SK-N-SH treated with all-trans-retinoic acid at 6 μM for 48 hours (cell line): ENCODE results near the gene SLC5A8.

Experiments
- ATAC-seq: fragments of 200-7000 bp; cut with Tn5 transposase; 3 replicates; pipeline ENCODE4 v1.9.1; 2020; ENCODE audit warnings: mild to moderate bottlenecking, moderate library complexity
- BACH2 ChIP-seq: fragments of 250-450 bp; sonication (Bioruptor Pico); IDR thresholded peaks from 2 replicates; pipeline ENCODE4 v1.9.0; 2021; ENCODE audit warnings: mild to moderate bottlenecking, borderline replicate concordance
- CREB5 ChIP-seq: fragments of 250-450 bp; sonication (Bioruptor Pico); IDR thresholded peaks from 2 replicates; pipeline ENCODE4 v1.5.1; 2020; ENCODE audit warnings: low read depth, mild to moderate bottlenecking, moderate library complexity
- CSDC2 ChIP-seq: fragments of 250-450 bp; sonication (Bioruptor Pico); IDR thresholded peaks from 2 replicates; pipeline ENCODE4 v1.5.0; 2020; ENCODE audit warnings: mild to moderate bottlenecking, moderate library complexity
- ESRRG ChIP-seq: fragments of 250-450 bp; sonication (Bioruptor Pico); IDR thresholded peaks from 2 replicates; pipeline ENCODE4 v1.6.1; 2021; ENCODE audit warnings: mild to moderate bottlenecking
- GLIS3 ChIP-seq: fragments of 250-450 bp; sonication (Bioruptor Pico); IDR thresholded peaks from 2 replicates; pipeline ENCODE4 v1.5.0; 2020; ENCODE audit warnings: mild to moderate bottlenecking, moderate library complexity
- ISL1 ChIP-seq: fragments of 250-450 bp; sonication (Bioruptor Pico); IDR thresholded peaks from 2 replicates; pipeline ENCODE4 v2.1.2; 2022; ENCODE audit warnings: mild to moderate bottlenecking, moderate library complexity
- OSR1 ChIP-seq: fragments of 250-450 bp; sonication (Bioruptor Pico); IDR thresholded peaks from 2 replicates; pipeline ENCODE4 v1.8.0; 2022; ENCODE audit warnings: moderate library complexity, mild to moderate bottlenecking, inconsistent platforms
- PATZ1 ChIP-seq: fragments of 250-450 bp; sonication (Bioruptor Pico); IDR thresholded peaks from 2 replicates; pipeline ENCODE4 v1.8.0; 2020; ENCODE audit warnings: mild to moderate bottlenecking, moderate library complexity, borderline replicate concordance
- PPARA ChIP-seq: fragments of 250-450 bp; sonication (Bioruptor Pico); IDR thresholded peaks from 2 replicates; pipeline ENCODE4 v1.5.0; 2020; ENCODE audit warnings: mild to moderate bottlenecking, borderline replicate concordance
- RARB ChIP-seq: fragments of 250-450 bp; sonication (Bioruptor Pico); IDR thresholded peaks from 2 replicates; pipeline ENCODE4 v1.8.0; 2021; ENCODE audit warnings: mild to moderate bottlenecking, moderate library complexity
- SNAI2 ChIP-seq: fragments of 250-450 bp; sonication (Bioruptor Pico); IDR thresholded peaks from 2 replicates; pipeline ENCODE4 v1.5.0; 2020; ENCODE audit warnings: mild to moderate bottlenecking, moderate library complexity
- TOX ChIP-seq: fragments of 250-450 bp; sonication (Bioruptor Pico); IDR thresholded peaks from 2 replicates; pipeline ENCODE4 v1.8.0; 2021; ENCODE audit warnings: mild to moderate bottlenecking, moderate library complexity, borderline replicate concordance
- ZC3H10 ChIP-seq: fragments of 250-450 bp; sonication (Bioruptor Pico); IDR thresholded peaks from 2 replicates; pipeline ENCODE4 v1.5.1; 2021; ENCODE audit warnings: mild to moderate bottlenecking, moderate library complexity
- ZFP3 ChIP-seq: fragments of 250-450 bp; sonication (Bioruptor Pico); IDR thresholded peaks from 2 replicates; pipeline ENCODE4 v1.5.0; 2020; ENCODE audit warnings: mild to moderate bottlenecking, moderate library complexity
- ZFP30 ChIP-seq: fragments of 450-650 bp; formaldehyde crosslinking; IDR thresholded peaks from 2 replicates; pipeline ENCODE4 v1.5.0; 2022; ENCODE audit warnings: mild to moderate bottlenecking, moderate library complexity
- ZNF565 ChIP-seq: fragments of 450-650 bp; formaldehyde crosslinking; conservative IDR thresholded peaks from 2 replicates; pipeline ENCODE4 v1.5.0; 2020; ENCODE audit warnings: low read depth, mild to moderate bottlenecking, moderate library complexity
- ZNF70 ChIP-seq: fragments of 450-650 bp; formaldehyde crosslinking; IDR thresholded peaks from 2 replicates; pipeline ENCODE4 v1.5.0; 2020; ENCODE audit warnings: mild to moderate bottlenecking, moderate library complexity
- ZNF8 ChIP-seq: fragments of 450-650 bp; formaldehyde crosslinking; IDR thresholded peaks from 2 replicates; pipeline ENCODE4 v1.5.0; 2020; ENCODE audit warnings: mild to moderate bottlenecking, moderate library complexity
- TF ChIP-seq, protein P1 (sequence below): fragments of 250-450 bp; sonication (Bioruptor Pico); IDR thresholded peaks from 2 replicates; pipeline ENCODE4 v1.8.0; 2021; ENCODE audit warnings: low read depth, mild to moderate bottlenecking, moderate library complexity, borderline replicate concordance
- TF ChIP-seq, protein P2 (sequence below): fragments of 250-450 bp; sonication (Bioruptor Pico); IDR thresholded peaks from 2 replicates; pipeline ENCODE4 v1.5.0; 2020; ENCODE audit warnings: mild to moderate bottlenecking, moderate library complexity
- TF ChIP-seq, protein P3 (sequence below): fragments of 250-450 bp; sonication (Bioruptor Pico); IDR thresholded peaks from 2 replicates; pipeline ENCODE4 v1.5.1; 2021; ENCODE audit warnings: mild to moderate bottlenecking, moderate library complexity

The SLC5A8 gene

DNA sequence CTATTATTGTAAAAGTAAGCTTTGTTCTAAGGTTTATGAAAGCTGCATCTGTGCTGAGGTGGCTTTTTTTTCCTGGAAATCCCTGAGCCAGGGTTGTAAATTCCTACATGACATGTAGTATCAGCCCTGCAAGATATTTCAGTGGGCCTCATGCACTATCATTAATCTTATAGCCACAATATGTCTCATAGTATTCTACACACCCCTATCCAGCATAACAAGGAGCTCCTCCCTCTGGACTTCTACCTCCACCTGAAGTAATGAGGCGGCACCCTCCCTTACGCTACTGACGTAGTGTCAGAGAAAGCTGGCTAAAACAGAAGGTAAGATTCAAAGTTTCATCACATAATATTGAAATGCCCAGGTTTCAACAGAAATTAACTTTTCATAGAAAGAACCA lies 35.5 kb downstream of the SLC5A8 start:
- ATAC-seq, result no peak
- TF ChIP-seq ZNF8 (CRISPR knock-in tag), result no peak
- no peak for TF ChIP-seq SNAI2 (CRISPR knock-in tag)
- TF ChIP-seq, protein P1, sequence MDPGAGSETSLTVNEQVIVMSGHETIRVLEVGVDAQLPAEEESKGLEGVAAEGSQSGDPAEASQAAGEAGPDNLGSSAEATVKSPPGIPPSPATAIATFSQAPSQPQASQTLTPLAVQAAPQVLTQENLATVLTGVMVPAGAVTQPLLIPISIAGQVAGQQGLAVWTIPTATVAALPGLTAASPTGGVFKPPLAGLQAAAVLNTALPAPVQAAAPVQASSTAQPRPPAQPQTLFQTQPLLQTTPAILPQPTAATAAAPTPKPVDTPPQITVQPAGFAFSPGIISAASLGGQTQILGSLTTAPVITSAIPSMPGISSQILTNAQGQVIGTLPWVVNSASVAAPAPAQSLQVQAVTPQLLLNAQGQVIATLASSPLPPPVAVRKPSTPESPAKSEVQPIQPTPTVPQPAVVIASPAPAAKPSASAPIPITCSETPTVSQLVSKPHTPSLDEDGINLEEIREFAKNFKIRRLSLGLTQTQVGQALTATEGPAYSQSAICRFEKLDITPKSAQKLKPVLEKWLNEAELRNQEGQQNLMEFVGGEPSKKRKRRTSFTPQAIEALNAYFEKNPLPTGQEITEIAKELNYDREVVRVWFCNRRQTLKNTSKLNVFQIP, result no peak
- TF ChIP-seq ISL1 (CRISPR knock-in tag), result no peak
- TF ChIP-seq GLIS3, result no peak
- TF ChIP-seq PATZ1 (CRISPR knock-in tag), result no peak
- TF ChIP-seq, protein P2, sequence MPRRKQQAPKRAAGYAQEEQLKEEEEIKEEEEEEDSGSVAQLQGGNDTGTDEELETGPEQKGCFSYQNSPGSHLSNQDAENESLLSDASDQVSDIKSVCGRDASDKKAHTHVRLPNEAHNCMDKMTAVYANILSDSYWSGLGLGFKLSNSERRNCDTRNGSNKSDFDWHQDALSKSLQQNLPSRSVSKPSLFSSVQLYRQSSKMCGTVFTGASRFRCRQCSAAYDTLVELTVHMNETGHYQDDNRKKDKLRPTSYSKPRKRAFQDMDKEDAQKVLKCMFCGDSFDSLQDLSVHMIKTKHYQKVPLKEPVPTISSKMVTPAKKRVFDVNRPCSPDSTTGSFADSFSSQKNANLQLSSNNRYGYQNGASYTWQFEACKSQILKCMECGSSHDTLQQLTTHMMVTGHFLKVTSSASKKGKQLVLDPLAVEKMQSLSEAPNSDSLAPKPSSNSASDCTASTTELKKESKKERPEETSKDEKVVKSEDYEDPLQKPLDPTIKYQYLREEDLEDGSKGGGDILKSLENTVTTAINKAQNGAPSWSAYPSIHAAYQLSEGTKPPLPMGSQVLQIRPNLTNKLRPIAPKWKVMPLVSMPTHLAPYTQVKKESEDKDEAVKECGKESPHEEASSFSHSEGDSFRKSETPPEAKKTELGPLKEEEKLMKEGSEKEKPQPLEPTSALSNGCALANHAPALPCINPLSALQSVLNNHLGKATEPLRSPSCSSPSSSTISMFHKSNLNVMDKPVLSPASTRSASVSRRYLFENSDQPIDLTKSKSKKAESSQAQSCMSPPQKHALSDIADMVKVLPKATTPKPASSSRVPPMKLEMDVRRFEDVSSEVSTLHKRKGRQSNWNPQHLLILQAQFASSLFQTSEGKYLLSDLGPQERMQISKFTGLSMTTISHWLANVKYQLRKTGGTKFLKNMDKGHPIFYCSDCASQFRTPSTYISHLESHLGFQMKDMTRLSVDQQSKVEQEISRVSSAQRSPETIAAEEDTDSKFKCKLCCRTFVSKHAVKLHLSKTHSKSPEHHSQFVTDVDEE, result no peak
- no peak for TF ChIP-seq TOX (CRISPR knock-in tag)
- TF ChIP-seq ZNF565 (CRISPR knock-in tag), result no peak
- TF ChIP-seq CSDC2 (CRISPR knock-in tag), result no peak
- no peak for TF ChIP-seq ZFP3
- TF ChIP-seq BACH2 (CRISPR knock-in tag), result no peak
- no peak for TF ChIP-seq ESRRG (CRISPR knock-in tag)

- TF ChIP-seq ZFP3, result no peak
- no peak for TF ChIP-seq BACH2 (CRISPR knock-in tag)
- TF ChIP-seq, protein P3, sequence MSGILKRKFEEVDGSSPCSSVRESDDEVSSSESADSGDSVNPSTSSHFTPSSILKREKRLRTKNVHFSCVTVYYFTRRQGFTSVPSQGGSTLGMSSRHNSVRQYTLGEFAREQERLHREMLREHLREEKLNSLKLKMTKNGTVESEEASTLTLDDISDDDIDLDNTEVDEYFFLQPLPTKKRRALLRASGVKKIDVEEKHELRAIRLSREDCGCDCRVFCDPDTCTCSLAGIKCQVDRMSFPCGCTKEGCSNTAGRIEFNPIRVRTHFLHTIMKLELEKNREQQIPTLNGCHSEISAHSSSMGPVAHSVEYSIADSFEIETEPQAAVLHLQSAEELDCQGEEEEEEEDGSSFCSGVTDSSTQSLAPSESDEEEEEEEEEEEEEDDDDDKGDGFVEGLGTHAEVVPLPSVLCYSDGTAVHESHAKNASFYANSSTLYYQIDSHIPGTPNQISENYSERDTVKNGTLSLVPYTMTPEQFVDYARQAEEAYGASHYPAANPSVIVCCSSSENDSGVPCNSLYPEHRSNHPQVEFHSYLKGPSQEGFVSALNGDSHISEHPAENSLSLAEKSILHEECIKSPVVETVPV, result no peak
- no peak for TF ChIP-seq CREB5 (CRISPR knock-in tag)
- no peak for TF ChIP-seq PPARA (CRISPR knock-in tag)
- no peak for TF ChIP-seq ISL1 (CRISPR knock-in tag)
- no peak for TF ChIP-seq CSDC2 (CRISPR knock-in tag)
- TF ChIP-seq, protein P2, result no peak
- TF ChIP-seq RARB, result no peak
- no peak for TF ChIP-seq ZFP30 (CRISPR knock-in tag)
- no peak for TF ChIP-seq ZC3H10 (CRISPR knock-in tag)
- TF ChIP-seq OSR1, result no peak
- no peak for TF ChIP-seq SNAI2 (CRISPR knock-in tag)
- no peak for TF ChIP-seq PATZ1 (CRISPR knock-in tag)
- no peak for TF ChIP-seq ZNF8 (CRISPR knock-in tag)
- TF ChIP-seq, protein P1, result no peak
- no peak for TF ChIP-seq TOX (CRISPR knock-in tag)
- no peak for TF ChIP-seq ZNF70 (CRISPR knock-in tag)
- TF ChIP-seq ESRRG (CRISPR knock-in tag), result no peak
- TF ChIP-seq GLIS3, result no peak
- TF ChIP-seq, all 23 proteins: peak for 0
- no peak for ATAC-seq
Measured at GRCh38 chr12:101173197-101173749, 36.8 kb downstream of the SLC5A8 start.
